K562 (cell line): Measurements from ENCODE around the gene TMEM53. TPM values are rescaled to one million over a fixed set of nuclear protein-coding genes. Genes with fewer than 3 reads are reported as not detected.

ENCODE experiments used
- ATAC-seq: fragments of 200-7000 bp; cut with Tn5 transposase; 3 replicates; pipeline ENCODE4 v1.9.1; 2020; ENCODE audit warnings: moderate library complexity
- BruUV-seq: library from RNA; stranded (reverse); fragments of 400-500 nt; replicated peaks from 2 replicates; lab custom pipeline; 2021; lab: Mats Ljungman, UMichigan
- CTCF ChIA-PET: fragments of 300-600 bp; formaldehyde crosslinking; extraction: SDS; loops from one replicate; lab custom pipeline; 2021; ENCODE audit warnings: low intra/inter-chr PET ratio; lab: Yijun Ruan, JAX
- POLR2A ChIA-PET: fragments of 300-600, 350-650 bp; sonication (Branson Sonifier 250); formaldehyde crosslinking; extraction: SDS; loops from one replicate; lab custom pipeline; 2021; ENCODE audit warnings: antibody characterized with exemption, inconsistent platforms; lab: Yijun Ruan, JAX
- DNase-seq, 4 experiments: peaks; one replicate each; pipeline versions ENCODE4 v3.0.0 to v3.0.0-alpha.2; 2011 to 2018; ENCODE audit warnings: low spot score in 3 of 4, mixed read lengths in 3 of 4; ENCODE audit errors: extremely low read depth in 1 of 4
- FAIRE-seq: peaks from 2 replicates; lab custom pipeline; 2011; peaks lifted over from hg19 to GRCh38; lab: Jason Lieb, UNC
- H2AFZ ChIP-seq: 2 replicates; pipeline ENCODE4 v1.6.0; 2011; ENCODE audit warnings: low read depth, low read length, control low read depth, inconsistent platforms
- H3K27ac ChIP-seq: fragments of 200-600 bp; 3 replicates; pipeline ENCODE4 v1.8.0; 2011; ENCODE audit warnings: low read depth, mild to moderate bottlenecking, control low read depth, inconsistent platforms, low read length, moderate library complexity, mixed read lengths; ENCODE audit errors: extremely low read depth
- H3K27me3 ChIP-seq, 2 experiments: fragments of 300-600 bp in 1 of 2; 2 replicates in 1 of 2; 3 replicates in 1 of 2; pipeline versions ENCODE4 v1.6.0 to v1.8.0; 2011; ENCODE audit warnings: inconsistent platforms in 2 of 2, low read length in 2 of 2, mild to moderate bottlenecking in 1 of 2, mixed read lengths in 1 of 2, moderate library complexity in 1 of 2; ENCODE audit not compliant: control insufficient read depth in 2 of 2, insufficient read depth in 2 of 2
- H3K36me3 ChIP-seq: fragments of 300-600 bp; 3 replicates; pipeline ENCODE4 v1.8.0; 2011; ENCODE audit warnings: mild to moderate bottlenecking, low read length, inconsistent platforms; ENCODE audit not compliant: control insufficient read depth, insufficient read depth
- H3K4me1 ChIP-seq, 2 experiments: fragments of 200-600 bp in 1 of 2; replicated peaks in 1 of 2; 2 replicates in 1 of 2; 3 replicates in 1 of 2; pipeline versions ENCODE4 v1.5.1 to v1.8.0; 2011; ENCODE audit warnings: inconsistent platforms in 2 of 2, low read length in 2 of 2, mild to moderate bottlenecking in 1 of 2, mixed read lengths in 1 of 2, moderate library complexity in 1 of 2; ENCODE audit not compliant: control insufficient read depth in 2 of 2, insufficient read depth in 2 of 2
- H3K4me2 ChIP-seq: 2 replicates; pipeline ENCODE4 v1.6.1; 2011; ENCODE audit warnings: low read length, control low read depth, inconsistent platforms, mixed read lengths; ENCODE audit not compliant: insufficient read depth
- H3K4me3 ChIP-seq: fragments of 200-600 bp; sonication (generic), shearing (Covaris generic); 2 replicates; pipeline ENCODE4 v1.5.1; 2016; ENCODE audit warnings: control low read depth, inconsistent platforms
- H3K79me2 ChIP-seq: fragments of 200-600 bp; 3 replicates; pipeline ENCODE4 v1.8.0; 2011; ENCODE audit warnings: low read length, inconsistent platforms; ENCODE audit not compliant: control insufficient read depth, insufficient read depth
- H3K9ac ChIP-seq, 2 experiments: 2 replicates each; pipeline versions ENCODE4 v1.6.0 to v1.6.1; 2011; ENCODE audit warnings: low read depth in 2 of 2, low read length in 2 of 2, control low read depth in 1 of 2, inconsistent platforms in 1 of 2, mild to moderate bottlenecking in 1 of 2, mixed read lengths in 1 of 2; ENCODE audit not compliant: insufficient read depth in 1 of 2
- H3K9me1 ChIP-seq: one replicate; pipeline ENCODE4 v1.6.0; 2011; ENCODE audit warnings: inconsistent platforms, mild to moderate bottlenecking, low read length, moderate library complexity; ENCODE audit not compliant: control insufficient read depth, insufficient read depth
- H3K9me3 ChIP-seq: replicated peaks from 2 replicates; pipeline ENCODE4 v1.5.1; 2011; ENCODE audit warnings: low read depth, low read length, inconsistent platforms; ENCODE audit not compliant: control insufficient read depth, insufficient read depth
- H4K20me1 ChIP-seq: replicated peaks from 2 replicates; pipeline ENCODE4 v1.6.1; 2011; ENCODE audit warnings: low read length, inconsistent platforms, mixed read lengths; ENCODE audit not compliant: control insufficient read depth, insufficient read depth
- DPF2 ChIP-seq: fragments of 450-650 bp; IDR thresholded peaks from 2 replicates; pipeline ENCODE4 v1.6.1; 2016
- FOSL1 ChIP-seq: fragments of 200-800 bp; sonication (Bioruptor generic); conservative IDR thresholded peaks from 2 replicates; pipeline ENCODE4 v1.6.1; 2016; ENCODE audit warnings: missing genetic modification characterization, missing compliant biosample characterization
- MEF2A ChIP-seq: IDR thresholded peaks from 2 replicates; pipeline ENCODE4 v1.6.1; 2011; ENCODE audit warnings: low read depth, mild to moderate bottlenecking, low read length, moderate library complexity; ENCODE audit not compliant: control insufficient read depth
- SREBF2 ChIP-seq: sonication (generic); formaldehyde crosslinking; IDR thresholded peaks from 2 replicates; pipeline ENCODE4 v1.4.0; 2020; ENCODE audit warnings: mild to moderate bottlenecking, missing genetic modification reagents
- ZNF263 ChIP-seq: sonication (generic); formaldehyde crosslinking; IDR thresholded peaks from 2 replicates; pipeline ENCODE4 v1.8.0; 2022; ENCODE audit warnings: mild to moderate bottlenecking, missing genetic modification reagents, borderline replicate concordance
- WGBS: fragments of 100-300 bp; shearing (Covaris generic); methylation state at CpG from one replicate; pipeline ENCODE4 v1.1.6; 2016; ENCODE audit warnings: low coverage, mixed read lengths; ENCODE audit not compliant: insufficient coverage; ENCODE audit errors: missing lambda C conversion rate; 5-methylcytosine and 5-hydroxymethylcytosine counted together
- in situ Hi-C: fragments of 300-500 bp; cut with MboI; formaldehyde crosslinking; loops from 4 replicates; pipeline ENCODE4 v1.15.0; 2018; ENCODE audit warnings: inconsistent platforms, mixed read lengths
- intact Hi-C: fragments of 100-400 bp; cut with micrococcal nuclease; formaldehyde crosslinking; loops from 2 replicates; pipeline ENCODE4 v1.14.2; 2022
- polyA plus RNA-seq, 8 experiments: library from polyadenylated mRNA; depleted of rRNA in 4 of 8; stranded (reverse) in 5 of 8; unstranded in 3 of 8; fragments of >200 nt; fragmentation: Nextera tagmentation in 2 of 8; fragmentation: Illumina TruSeq in 1 of 8; extraction: Ambion mirVana in 2 of 8; extraction: Trizol in 1 of 8; gene quantifications; 2 replicates each; pipeline versions ENCODE4 v1.2.1 to v1.2.3, GENCODE V29; 2011 to 2014; ENCODE audit warnings: inconsistent platforms in 1 of 8, missing spikeins in 1 of 8
- total RNA-seq, 7 experiments: library from RNA; depleted of rRNA in 6 of 7; stranded (reverse); fragments of >200 nt in 6 of 7; fragmentation: Illumina TruSeq in 2 of 7; extraction: Trizol in 2 of 7; gene quantifications; 2 replicates each; pipeline versions ENCODE4 v1.2.1 to v1.2.3, GENCODE V29; 2011 to 2021; ENCODE audit warnings: low replicate concordance in 1 of 7
- TF ChIP-seq, protein P1 (sequence below): sonication (generic); formaldehyde crosslinking; IDR thresholded peaks from 2 replicates; pipeline ENCODE4 v1.8.1; 2023; ENCODE audit warnings: missing genetic modification reagents, mild to moderate bottlenecking, borderline replicate concordance

Gene TMEM53
- total and polyA plus RNA-seq, 9 of the 15 experiments (the other 6 are each of a cell fraction or from before 2014, with no cell fraction given) = 0.23 to 3.7 (median 2.0) TPM

- TF ChIP-seq, protein P1, sequence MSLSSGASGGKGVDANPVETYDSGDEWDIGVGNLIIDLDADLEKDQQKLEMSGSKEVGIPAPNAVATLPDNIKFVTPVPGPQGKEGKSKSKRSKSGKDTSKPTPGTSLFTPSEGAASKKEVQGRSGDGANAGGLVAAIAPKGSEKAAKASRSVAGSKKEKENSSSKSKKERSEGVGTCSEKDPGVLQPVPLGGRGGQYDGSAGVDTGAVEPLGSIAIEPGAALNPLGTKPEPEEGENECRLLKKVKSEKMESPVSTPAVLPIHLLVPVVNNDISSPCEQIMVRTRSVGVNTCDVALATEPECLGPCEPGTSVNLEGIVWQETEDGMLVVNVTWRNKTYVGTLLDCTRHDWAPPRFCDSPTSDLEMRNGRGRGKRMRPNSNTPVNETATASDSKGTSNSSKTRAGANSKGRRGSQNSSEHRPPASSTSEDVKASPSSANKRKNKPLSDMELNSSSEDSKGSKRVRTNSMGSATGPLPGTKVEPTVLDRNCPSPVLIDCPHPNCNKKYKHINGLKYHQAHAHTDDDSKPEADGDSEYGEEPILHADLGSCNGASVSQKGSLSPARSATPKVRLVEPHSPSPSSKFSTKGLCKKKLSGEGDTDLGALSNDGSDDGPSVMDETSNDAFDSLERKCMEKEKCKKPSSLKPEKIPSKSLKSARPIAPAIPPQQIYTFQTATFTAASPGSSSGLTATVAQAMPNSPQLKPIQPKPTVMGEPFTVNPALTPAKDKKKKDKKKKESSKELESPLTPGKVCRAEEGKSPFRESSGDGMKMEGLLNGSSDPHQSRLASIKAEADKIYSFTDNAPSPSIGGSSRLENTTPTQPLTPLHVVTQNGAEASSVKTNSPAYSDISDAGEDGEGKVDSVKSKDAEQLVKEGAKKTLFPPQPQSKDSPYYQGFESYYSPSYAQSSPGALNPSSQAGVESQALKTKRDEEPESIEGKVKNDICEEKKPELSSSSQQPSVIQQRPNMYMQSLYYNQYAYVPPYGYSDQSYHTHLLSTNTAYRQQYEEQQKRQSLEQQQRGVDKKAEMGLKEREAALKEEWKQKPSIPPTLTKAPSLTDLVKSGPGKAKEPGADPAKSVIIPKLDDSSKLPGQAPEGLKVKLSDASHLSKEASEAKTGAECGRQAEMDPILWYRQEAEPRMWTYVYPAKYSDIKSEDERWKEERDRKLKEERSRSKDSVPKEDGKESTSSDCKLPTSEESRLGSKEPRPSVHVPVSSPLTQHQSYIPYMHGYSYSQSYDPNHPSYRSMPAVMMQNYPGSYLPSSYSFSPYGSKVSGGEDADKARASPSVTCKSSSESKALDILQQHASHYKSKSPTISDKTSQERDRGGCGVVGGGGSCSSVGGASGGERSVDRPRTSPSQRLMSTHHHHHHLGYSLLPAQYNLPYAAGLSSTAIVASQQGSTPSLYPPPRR = no peak
- TF ChIP-seq MEF2A = no peak
- no peak for TF ChIP-seq DPF2
- no peak for TF ChIP-seq SREBF2
Observed at GRCh38 chr1:44714532-44714931, 40.3 kb upstream of the TMEM53 start (continued).

DNA sequence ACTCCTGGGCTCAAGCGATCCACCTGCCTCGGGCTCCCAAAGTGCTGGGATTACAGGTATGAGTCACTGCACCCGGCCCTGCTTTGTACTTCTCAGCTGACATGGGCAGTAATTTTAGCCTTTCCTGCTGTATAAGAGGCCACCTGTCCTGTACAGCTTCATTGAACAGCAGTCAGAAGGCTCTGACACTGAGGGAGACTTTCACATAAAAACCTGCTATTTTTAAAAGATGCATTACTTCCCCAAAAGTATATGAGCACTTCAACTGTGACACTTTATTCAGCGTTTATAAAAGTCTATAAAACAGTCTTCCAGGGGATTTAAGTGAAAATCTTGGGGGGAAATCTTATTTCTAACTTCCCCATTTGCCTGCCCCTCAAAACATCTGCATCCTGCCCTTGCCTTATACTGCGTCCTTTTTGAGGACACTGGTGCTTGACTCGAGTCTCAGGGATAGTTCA, 39.1 kb upstream of the TMEM53 start:
- Histone ChIP-seq H3K27me3 (peaks cover 26% of the 10 kb centered on the region in 2 experiments), H3K79me2 (no peaks in the 10 kb centered on the region), H3K9ac (no peak overlapping the region), H3K9me1 (peaks cover 3% of the 10 kb centered on the region), H3K4me3 (no peak overlapping the region), H3K4me2 (no peak overlapping the region), H3K9me3 (no peaks in the 10 kb centered on the region), H3K36me3 (no peaks in the 10 kb centered on the region), H4K20me1 (no peaks in the 10 kb centered on the region), H3K4me1 (peaks cover 0 to 3% of the 10 kb centered on the region in 2 experiments; a peak in 2 of 5 replicates), H3K27ac (no peak overlapping the region), H2AFZ (no peak overlapping the region)
- WGBS = 4% methylated on average over 6 of the region's 6 CpGs
- CTCF ChIA-PET = no interaction called here
- POLR2A ChIA-PET = interaction anchor here (1.2 to 4.8 kb wide), 3 partner anchors 8 to 14 kb away, joined by 3 to 44 read pairs (median 3); no protein-coding TSS in a partner anchor
- DNase-seq (no peak), ATAC-seq (no peak), FAIRE-seq (no peak)
- in situ Hi-C loops = no loop called here
- BruUV-seq = no TSS peak
- intact Hi-C loops = no loop called here
- TF ChIP-seq FOSL1 (tag) (0 out of 2 replicates have a peak, but pooled peaks have one; percentile 15), ZNF263 (no peak)
